ENCODE measurements around the gene FAM210B.

GRCh38 chr20:56381501-56381900 is 22.7 kb downstream of the FAM210B start:
- TF ChIP-seq ATF2 (IDR thresholded peaks at IDR 0.05; ENCODE audit: low read length): no peak
- no peak for TF ChIP-seq CTCF (IDR thresholded peaks at IDR 0.05 in 2 of 3, conservative IDR thresholded peaks at IDR 0.05 in 1 of 3; ENCODE audit: control insufficient read depth in 2 of 3, extremely low read depth in 1 of 3, insufficient read depth in 1 of 3, low read depth in 3 of 3, low read length in 3 of 3)
- no peak for TF ChIP-seq SMARCA5 (IDR thresholded peaks at IDR 0.05)
- TF ChIP-seq MXI1 (IDR thresholded peaks at IDR 0.05; ENCODE audit: low read depth, low read length): no peak
- no peak for TF ChIP-seq CHD2 (IDR thresholded peaks at IDR 0.05; ENCODE audit: borderline replicate concordance, low read depth, low read length)
